T follicular helper cell (primary cell): ENCODE results near the gene RHBDD3.
"Not testable (repeated sequence)": the region's sequence is repeated elsewhere in the genome, so short reads cannot be mapped to it uniquely, and the experiment has no call there.

Experiments used
- DNase-seq: peaks from one replicate; pipeline ENCODE4 v3.0.0-alpha.2; 2020; ENCODE audit warnings: low read depth

The RHBDD3 gene

DNA sequence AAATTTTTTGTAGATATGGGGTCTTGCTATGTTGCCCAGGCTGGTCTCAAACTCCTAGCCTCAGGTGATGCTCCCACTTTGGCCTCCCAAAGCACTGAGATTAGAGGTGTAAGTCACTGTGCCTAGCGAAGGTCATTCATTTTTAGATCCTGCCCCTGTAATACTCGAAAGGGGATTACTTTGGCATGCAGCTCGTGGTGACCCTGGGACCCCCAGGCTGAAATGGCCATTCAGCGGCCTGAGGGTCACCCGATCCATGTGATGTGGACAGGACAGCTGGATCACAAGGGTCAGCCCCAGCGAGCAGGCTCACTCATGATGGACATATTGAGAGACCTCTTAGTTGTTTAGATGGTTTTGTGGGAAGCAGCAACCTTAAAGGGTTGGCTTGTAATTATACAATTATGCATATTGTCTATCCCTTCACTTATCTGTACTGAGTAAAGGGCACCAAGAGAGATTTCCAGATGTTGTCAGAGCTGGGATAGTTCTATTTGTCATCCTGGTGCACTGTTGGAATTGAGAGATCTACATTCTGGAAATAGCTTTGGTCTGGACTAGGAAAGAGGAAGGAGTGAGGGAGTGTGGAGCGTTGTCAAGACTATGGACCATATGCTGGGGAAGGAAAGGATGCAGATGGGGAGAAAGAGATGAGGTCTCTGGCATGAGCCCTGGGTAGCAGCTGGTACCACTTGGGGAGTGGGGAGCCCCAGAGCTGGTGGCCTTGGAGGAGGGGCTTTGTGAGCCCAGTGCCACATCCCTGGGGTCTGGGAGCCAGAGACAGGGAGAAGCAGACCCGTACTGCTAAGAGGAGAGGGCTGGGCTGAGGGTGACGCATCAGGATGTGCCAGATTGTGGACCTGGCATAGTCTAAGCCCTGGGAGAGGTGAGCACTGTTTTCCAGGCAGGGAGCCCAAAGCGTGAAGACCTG, 15.5 kb downstream of the RHBDD3 start:
- no peak for DNase-seq

DNA sequence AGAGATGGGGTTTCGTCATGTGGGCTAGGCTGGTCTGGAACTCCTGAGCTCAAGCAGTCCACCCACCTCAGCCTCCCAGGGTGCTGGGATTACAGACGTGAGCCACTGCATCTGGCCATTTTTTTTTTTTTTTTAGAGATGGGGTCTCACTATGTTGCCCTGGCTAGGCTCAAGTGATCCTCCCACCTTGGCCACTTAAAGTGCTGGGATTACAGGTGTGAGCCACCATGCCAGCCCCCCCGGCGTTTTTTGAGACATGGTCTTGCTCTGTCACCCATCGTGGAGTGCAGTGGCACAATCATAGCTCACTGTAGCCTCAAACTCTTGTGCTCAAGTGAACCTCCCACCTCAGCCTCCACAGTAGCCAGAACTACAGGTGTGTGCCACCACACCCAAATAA, 16.5 kb downstream of the RHBDD3 start:
- DNase-seq, result no peak

DNA sequence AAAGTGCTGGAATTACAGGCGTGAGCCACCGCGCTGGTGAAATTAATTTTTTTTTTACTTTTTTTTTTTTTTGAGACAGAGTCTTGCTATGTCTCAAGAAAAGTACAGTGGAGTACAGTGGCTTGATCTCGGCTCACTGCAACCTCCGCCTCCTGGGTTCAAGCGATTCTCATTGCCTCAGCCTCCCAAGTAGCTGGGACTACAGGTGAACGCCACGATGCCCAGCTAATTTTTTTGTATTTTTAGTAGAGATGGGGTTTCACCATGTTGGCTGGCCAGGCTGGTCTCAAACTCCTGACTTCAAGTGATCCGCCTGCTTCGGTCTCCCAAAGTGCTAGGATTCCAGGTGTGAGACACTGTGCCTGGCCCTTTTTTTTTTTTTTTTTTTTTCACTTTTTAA, 19.9 kb downstream of the RHBDD3 start:
- not testable (repeated sequence) for DNase-seq

DNA sequence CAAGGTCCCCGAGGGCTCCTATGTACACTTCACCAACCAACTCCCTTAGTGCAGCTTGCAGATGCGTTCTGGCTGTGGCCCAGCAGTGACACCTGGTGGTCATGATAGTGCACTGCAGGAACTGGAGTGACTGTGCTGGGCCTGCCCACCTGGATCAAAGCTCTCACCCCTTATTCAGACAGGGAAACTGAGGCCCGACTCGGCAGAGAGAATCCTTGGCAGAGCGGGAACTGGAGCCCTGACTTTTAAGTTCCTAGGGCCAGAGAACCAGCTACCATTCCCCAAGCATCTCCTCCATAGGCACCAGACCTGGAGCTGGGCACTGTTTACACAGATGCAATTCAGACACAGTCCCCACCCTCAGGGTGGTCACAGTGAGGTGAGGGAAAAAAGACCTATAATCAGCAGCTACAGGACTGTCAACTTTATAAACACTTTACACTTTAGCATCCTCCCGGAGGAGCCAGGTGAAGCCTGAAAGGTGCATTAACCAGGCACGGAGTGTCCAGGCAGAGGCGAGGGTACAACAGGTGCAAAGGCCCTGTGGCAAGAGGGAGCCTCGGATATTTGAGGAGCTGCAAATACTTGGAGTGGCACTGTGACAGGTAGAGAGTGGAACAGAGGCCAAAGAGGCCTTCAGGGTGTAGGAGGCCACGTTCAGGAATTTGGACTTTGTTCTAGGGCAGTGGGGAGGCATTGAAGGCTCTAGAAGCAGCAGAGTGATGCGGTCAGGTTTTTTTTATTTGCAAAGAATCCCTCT, 22.0 kb downstream of the RHBDD3 start:
- peak; percentile 44 for DNase-seq

DNA sequence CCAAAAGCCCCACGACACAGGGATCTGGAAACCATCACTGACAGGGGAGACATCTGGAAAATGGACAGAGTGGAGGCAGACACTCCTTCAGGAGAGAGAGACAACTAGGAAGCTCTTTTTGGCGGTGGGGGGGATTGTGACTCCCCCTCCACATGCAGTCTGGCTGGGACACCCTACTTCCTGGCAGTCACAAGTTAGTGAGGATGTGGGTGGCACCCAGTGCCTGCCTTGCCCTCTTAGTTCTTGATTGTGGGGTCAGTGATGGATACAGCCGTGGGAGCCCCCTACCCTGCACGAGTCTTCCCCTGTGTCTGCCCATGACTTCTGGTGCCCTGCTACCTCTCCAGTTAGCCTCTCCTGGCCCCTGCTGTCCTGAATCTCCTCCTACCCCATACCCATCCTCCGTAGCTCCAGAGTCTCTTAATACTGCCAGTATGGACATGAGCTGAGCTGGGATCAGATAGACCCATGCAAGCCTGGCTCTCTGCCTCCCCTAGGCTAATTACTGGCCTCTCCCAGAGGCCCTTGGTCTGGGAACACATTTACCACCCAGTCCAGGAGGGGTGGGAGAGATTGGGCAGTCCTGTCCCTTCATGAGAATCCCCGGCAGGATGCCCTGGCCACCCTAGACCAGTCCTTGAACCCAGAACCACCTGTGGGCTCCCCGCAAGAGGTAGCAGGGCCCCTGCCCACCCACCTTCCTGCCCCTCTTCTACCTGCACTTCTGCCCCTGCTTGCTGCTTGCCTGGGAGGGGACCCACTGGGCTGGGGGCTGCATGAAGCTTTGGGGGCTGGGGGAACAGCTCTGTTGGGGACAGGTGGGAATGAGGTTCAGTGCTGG, 22.8 kb downstream of the RHBDD3 start:
- no peak for DNase-seq

DNA sequence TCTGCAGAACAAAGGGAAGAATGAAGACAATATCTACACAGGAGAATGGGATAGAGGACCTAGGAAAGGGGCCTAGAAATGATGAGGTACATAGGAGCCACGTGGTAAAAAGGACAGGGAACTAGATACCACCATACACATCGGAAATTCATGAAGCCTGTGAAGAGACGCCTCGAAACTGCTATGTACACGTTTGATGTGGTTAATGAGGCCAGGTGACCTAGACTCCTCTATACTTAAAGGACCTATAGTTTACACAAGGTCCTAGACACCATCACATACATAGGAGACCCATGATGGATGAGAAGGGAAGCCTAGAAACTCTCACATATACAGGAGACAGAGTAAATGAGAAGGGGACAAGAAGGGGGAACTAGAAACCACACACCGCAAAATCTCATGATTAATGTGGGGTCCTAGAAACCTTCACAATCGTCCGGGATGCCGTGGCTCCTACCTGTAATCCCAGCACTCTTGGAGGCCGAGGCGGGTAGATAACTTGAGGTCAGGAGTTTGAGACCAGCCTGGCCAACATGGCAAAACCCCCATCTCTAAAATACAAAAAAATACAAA, 23.8 kb downstream of the RHBDD3 start:
- DNase-seq, result no peak

DNA sequence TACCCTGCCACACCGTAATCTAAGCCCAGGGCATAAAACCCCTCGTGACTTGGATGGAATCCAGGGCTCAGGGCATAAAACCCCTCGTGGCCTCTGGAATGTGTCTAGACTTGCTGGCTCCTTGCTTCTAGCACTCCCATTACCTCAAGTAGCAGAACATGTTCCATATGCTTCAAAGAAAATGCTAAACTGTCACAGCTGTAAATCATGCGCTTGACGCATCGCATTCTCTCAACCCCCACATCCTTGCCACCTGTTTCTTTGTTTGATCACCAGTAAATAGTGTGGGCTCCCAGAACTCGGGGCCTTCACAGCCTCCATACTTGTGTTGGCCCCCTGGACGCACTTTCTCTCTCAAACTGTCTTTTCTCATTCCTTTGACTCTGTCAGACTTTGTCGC, 27.3 kb downstream of the RHBDD3 start:
- DNase-seq, result not testable (repeated sequence)

DNA sequence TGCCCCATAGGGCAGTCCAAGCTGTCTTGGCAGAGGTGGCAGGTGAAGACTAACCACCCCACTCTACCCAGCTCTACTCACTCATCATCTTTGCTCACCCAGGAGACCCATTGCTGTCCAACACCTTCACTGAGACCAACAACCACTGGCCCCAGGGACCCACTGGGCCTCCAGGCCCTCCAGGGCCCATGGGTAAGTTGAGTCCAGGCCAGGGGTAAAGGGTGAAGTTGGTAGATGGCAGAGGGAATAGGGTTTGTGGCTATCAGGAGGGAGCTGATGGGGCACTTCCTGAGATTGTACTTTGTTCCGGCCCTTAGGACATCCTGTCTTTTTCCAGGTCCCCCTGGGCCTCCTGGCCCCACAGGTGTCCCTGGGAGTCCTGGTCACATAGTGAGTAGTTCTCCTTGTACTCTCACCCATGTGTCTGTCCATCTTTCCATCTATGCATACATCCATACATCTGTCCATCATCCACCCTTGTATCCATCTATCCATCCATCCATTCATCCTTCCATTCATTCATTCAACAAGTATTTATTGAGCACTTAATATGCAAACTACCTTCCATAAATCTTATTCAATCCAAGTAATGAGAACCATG, 34.4 kb downstream of the RHBDD3 start:
- no peak for DNase-seq

DNA sequence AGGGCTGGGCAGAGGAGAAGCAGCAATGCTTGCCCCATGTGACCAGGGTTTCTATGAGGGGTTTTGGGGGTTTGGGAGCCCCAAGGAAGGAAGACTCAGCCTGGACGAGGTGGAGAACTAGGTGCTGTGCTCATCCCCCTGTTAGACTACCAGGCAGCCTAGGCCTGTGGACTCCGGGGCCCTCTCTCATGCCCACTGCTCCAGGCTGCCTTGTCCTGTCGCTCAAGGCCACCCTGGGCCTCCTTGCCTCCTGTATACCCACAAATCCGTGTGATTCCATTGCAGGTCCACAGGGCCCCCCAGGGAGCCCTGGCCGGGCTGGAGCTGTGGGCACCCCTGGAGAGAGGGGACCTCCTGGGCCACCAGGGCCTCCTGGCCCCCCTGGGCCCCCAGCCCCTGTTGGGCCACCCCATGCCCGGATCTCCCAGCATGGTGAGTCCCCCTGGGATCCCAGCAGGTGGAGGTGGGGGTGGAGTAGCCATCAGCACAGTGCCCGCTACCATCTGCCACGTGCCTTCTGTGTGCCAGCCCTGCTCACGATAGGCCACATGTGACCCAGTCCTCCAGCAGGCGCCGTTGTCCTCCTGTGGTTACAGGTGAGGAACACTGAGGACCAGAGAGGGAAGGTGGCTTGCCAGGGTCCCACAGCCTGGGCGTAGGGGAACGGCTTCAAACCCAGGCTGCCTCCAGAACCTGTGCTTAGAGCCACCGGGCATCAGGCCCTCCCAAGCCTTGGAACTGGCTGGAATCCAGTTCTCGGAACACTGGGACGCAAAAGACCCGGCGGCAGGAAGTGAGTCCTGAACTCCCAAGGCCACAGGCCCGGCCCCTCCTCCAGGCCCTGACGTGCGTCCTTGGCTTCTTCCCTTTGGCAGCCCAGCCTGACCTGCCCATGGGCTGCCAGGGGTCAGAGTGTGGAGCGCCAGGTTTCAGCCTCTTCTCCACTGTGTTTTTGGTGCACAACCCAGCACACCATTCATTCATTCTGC, 35.5 kb downstream of the RHBDD3 start:
- no peak for DNase-seq

DNA sequence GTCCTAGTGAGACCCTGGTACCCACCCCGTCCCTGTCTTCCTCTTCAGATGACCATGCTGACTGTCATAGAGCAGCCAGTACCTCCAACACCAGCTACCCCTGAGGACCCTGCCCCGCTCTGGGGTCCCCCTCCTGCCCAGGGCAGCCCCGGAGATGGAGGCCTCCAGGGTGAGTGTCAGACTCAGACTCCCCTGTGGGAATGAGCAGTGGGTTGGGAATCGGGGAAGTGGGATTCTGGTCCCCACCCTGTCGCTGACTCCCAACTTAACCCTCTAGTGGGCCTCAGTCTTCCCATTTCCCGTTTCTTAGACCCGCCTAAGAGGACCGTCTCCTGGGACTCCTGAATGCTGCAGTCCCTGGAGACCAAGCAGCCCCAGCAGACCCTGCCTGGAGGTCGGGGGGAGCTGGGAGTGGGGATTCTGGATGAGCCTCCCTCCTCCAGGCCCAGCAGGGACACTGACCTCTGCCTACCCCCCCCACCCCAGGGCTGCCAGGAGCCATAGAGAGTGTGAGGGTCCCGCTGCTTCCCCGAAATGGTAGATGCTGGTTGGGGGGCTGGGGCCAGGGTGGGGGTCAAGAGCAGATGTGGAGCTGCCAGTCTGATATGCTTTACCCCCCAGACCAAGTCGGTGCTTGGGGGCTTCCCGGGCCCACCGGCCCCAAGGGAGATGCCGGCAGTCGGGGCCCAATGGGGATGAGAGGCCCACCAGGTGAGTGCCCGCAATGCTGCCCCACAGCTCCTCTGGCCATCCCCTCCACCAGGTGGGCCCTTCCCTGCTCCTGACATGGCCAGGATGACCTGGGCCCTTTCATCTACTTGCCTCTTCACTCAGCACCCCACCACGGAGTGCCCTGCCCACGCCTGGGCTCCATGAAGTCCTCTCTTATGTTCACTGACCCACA, 36.6 kb downstream of the RHBDD3 start:
- DNase-seq, result no peak

DNA sequence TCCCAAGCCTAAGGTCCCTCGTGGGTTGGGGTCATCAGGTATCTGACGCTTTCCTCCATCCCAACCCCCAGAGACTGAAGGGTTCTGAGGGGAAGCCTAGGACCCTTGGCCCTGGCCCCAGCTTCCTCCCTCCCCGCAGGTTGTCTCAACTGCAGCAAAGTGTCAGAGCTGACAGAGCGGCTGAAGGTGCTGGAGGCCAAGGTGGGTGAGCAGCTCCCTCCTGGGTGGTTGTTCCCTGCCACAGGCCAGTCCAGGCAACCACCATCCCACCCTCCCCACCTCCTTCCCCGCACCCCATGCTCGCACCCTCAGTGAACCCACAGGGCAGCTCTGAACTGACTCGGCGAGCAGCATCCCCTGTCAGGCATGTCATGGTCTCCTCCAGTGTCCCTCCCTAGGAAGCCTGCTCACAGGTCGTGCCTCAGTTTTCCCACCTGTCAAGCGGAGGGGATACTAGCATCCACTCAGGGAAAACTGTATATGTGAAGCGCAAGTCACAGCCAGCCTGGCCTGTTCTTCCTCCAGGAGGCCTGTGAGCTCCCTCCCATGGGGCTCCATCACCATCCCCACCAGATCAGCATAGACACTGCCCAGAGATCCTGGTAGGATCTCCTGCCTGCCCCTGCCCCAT, 41.3 kb downstream of the RHBDD3 start:
- no peak for DNase-seq

DNA sequence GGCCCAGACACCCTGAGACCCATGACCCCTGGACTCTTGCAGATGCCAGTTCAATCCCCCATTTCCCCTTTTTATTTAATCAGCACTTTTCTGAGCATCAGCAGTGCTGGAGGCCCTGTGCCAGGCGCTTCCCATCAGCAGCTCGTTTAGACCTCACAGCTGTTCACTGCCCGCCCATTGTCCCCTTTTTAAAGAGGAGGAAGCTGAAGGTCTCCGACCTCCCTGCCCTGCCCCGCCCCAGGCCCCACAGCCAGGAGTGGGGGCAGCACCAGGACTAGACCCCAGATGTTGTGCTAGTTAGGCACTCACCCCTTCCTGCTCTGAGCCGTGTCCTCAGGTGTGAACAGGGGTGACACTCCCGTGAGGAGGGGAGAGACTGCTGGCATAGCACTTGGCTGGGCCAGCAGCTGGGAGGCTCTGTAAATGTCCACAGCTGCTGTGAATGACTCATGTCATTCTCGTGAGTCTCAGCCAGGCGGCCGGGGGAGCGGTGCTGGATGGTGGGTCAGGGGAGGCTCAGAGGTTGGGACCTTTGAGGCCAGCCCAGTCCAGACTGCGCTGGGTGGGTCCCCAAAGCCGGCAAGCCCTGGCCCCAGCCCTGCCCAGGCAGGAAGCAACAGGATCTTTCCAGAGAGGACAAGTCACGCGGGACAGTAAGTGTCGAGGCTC, 42.2 kb downstream of the RHBDD3 start:
- no peak for DNase-seq

DNA sequence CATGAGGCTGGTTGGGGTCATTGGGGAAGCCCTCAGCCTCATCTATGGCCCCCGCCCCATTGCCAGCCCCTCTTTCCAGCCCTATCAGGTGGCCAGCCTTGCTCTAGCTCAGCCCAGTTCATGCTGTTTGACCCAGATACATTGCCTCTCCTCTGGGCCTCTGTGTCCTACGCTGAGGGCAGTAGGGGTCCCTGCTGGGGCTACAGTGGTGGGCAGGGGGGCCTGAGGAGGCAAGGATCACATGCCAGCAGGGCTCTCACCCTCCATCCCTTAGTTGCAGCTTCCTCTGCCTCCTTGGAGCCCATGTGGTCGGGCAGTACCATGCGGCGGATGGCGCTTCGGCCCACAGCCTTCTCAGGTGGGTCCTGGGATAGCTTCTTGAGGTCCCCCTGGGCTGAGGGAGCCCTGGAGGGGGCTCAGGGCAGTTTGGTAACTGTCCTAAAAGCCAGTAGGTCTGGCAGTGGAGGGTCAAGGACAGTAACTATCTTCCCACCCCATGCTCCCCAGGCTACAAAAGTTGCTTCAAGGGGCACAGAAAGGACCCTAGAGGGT, 42.8 kb downstream of the RHBDD3 start:
- no peak for DNase-seq

DNA sequence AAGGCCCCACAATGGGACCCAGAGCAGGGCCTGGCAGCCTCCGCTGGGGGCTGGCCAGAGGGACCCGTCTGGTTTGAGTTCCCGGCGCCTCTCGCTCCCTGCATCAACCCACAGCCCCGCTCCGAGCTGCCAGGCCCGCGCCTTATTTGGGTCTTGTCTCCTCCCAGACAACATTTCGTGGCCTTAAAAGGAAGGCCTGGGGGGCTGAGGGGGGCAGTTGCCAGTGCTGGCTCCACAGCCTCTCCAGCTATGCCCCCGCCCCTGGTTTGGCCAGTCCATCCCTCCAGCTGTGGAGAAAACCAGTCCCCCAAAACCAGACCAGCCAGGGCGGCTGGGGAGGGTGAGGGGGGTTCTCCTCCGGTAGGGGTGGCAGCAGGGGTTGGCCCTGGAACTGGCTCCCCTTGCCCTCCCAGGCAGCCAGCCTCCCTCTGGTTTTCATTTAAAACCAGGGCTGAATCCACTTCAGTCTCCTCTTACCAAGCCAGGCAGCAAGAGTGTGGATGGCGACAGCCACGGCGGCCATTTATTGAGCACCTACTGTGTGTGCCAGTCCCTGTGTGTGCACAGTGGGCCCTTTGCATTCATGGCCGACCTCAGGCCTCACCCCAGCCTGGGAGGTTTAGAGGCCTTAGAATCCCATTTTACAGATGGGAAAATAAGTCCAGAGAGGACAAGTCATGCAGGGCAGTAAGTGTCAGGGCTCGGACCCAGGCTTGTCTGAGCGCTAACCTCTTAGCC, 43.5 kb downstream of the RHBDD3 start:
- DNase-seq, result no peak

DNA sequence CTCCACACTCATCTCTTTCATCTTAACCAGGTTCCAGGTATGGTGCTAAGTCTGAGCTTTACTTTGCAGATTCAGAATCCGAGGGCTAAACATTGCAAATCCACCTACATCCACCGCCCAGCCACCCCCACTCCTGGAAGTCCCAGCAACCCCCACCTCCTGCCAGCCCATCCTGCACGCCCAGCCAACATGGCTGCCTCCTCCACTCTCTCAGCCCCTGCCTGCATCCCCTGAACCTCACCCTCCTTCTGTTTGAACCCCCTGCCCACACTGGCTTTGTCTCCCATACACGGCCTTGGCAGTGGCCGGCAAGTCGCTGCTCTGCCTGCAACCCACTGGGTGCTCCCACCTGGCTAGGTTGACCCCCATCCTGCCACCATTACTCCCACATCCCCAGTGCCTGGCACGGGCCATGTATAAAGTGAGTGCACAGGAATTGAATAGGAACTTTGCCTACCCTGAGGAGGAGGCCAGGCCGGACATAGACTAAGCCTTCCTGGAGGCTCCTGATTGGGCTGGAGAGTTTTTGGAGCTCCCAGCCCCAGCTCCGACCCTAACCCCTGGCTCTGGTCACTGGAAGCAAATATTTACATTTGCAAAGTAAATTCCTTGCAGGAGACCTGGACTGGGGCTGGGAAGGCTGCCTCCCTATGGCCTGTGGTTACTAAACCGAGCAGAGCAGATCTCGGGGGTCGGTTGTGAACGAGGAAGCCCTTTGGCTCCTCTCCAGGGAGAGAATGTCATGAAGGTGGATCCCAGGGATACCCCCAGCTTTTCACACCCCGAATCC, 47.7 kb downstream of the RHBDD3 start:
- DNase-seq, result no peak

DNA sequence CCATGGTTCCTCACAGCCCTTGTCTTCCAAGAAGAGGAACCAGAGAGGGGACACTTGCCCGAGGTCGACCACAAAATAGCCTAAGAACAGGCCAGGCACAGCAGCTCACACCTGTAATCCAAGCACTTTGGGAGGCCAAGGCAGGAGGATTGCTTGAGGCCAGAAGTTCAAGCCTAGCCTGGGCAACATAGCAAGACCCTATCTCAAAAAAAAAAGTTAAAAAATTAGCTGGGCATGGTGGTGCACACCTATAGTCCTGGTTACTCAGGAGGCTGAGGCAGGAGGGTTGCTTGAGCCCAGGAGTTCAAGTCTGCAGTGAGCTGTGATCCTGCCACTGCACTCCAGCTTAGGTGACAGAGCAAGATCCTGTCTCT, 48.4 kb downstream of the RHBDD3 start:
- DNase-seq, result not testable (repeated sequence)
